NCI-H1930 (cell line): ENCODE results near the gene INA.
A peak's percentile ranks its signal among the peaks of the same experiment; 100 is the strongest.

Experiments
- DNase-seq, 2 experiments: peaks; one replicate each; lab custom pipeline; 2025; lab: John Stamatoyannopoulos, UW

The INA gene

DNA sequence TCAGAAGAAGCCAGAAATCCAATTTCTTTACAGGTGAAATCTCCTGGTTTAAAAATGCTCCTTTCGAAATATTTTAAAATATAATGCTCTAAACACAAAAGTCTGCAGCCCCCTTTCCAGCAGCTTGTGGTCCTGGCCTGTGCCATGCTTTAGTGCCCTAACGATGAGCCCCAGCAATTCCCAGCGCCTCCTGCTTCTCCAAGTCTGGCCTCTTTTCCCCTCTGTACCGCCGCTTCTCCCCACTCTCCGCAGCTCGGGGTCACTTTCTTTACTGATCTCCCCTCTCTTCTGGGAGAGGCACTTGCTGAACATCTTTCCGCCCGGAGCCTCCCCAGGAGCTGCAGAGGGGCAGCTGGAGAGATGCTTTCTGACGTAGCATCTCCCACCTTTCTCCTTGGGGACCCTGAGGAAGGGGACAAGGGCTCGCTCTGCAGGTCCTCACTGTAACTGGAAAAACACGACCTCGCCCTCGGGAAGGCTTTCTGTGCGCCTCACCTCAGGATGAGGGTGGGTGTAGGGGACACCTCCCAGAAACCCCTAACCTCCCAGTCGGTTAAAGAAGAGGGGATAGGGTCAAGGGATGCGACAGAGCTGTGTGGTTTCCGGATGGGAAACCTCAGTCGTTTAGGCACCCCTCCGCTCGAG lies 565 bp upstream of the INA start:
- DNase-seq, result no peak

DNA sequence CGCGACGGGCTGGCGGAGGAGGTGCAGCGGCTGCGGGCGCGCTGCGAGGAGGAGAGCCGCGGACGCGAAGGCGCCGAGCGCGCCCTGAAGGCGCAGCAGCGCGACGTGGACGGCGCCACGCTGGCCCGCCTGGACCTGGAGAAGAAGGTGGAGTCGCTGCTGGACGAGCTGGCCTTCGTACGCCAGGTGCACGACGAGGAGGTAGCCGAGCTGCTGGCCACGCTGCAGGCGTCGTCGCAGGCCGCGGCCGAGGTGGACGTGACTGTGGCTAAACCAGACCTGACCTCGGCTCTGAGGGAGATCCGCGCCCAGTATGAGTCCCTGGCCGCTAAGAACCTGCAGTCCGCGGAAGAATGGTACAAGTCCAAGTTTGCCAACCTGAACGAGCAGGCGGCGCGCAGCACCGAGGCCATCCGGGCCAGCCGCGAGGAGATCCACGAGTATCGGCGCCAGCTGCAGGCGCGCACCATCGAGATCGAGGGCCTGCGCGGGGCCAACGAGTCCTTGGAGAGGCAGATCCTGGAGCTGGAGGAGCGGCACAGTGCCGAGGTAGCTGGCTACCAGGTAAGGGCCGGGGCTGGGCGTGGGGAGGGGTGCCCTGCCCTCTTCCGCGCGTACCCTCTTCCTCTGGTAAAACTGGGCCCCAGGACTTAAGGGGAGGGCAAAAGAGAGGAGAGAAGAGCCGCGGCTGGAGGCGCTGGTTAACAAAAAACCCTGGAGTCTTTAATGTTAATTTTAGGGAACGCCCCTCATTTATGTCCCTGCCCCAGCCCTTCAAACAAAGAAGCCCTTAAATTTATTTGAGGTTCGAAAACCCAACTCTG lies 987 bp downstream of the INA start:
- DNase-seq, result no peak

DNA sequence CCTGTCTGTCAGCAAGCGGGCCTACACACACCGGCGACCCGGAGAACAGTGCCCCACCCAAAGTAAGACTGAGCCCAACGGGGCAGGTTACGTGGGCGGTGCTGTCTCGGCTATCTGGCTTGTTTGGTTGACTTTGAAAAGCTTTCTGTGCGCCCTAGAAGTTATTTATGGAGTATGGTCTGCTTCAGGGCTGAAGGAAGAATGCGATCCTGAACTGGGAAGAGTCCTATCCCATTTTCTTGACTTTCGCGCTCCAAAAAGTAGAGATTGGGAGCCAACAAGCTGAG lies 1.5 kb downstream of the INA start:
- DNase-seq, result no peak

DNA sequence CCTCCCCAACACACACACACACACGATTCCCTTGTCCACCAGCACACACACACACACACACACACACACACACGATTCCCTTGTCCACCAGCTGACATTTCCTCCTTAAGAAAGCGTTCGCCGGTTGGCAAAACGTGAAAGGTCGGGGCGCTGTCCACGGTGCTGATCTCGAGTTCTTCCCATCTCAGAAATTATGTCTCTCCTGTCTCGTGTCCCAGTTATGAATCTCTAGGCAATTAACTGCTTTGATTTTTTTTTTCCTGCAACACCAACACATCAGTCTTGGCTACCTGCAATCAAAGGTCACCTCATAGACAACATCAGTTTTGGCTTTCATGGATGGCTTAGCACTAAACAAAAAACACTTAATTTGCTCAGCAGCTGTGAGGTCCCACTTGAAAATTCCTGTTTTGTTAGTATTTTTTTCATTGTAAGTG lies 1.9 kb downstream of the INA start:
- DNase-seq, result no peak

DNA sequence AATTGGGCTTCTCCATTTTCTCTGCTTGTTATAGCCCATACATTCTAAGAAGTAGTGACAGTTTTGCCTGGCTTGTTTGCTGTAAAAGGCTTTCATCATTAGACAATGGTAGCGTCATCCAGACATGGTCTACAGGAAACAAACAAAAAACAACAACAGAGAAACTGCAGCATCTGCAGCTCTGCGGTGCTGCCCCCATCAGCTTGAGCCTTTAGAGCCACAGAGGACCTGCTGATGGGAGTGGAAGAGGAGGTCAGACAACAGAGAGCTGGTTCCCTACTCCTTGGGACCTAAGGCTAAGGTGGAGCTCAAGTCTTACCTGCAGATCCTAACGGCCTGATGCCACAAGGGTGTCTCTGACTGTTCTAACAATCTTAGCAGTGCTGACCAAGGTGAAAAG lies 3.1 kb downstream of the INA start:
- DNase-seq, result no peak

DNA sequence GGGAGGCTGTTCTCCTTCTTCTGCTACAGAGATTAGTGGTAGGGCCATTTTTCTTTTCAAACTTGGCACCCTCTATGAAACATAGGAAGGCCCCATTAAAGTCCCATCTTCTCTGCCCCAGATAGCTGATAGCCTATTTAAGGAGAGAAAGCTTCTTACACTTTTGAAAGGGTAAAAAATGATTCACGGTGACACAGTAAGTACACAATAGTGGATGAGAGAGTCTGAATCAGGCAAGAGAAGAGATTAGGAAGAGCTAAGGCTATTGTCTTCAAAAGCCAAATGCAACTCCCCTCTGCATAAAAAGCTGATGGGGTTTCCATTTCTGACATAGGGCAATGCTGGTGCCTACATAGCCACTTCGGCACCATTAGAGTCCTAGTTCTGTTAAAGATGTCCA lies 3.6 kb downstream of the INA start:
- no peak for DNase-seq

DNA sequence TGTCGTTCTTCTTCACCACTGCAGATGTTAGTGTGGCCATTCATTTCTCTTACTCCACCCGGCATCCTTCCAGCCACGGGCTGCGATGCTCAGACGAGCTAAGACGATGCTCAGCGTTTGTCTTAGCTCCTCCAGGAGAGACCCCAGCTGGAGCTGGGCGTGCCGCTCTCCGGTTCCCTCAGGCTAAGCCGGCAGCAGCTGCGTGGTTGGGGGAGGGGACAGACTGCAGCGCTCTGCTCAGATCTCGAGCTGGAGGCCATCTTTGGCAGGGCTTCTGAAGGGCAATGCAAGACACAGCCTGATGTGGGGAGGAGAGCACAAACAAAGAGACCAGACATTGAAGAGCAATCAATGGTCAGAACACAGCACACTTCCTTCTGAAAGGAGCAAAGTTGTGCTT lies 4.8 kb downstream of the INA start:
- DNase-seq, result peak; percentile 4 to 17

DNA sequence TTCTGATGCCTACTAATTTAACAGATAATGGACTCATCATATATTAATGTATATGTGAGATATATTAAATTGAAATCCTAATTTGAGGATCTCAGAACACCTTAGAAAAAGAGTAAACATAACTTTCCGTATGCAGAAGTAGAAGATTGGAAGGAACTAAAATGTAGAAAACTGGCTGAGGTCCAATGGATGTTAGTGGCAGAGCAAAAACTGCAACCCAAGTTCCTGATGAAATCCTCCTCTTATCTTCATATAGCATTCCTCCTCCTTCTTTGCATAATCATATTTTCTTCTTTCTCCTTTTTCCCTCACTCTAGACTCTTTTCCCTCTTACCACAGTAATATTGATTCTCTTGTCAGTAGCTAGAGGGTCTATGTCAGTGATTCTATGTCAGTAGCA lies 6.0 kb downstream of the INA start:
- DNase-seq, result no peak

DNA sequence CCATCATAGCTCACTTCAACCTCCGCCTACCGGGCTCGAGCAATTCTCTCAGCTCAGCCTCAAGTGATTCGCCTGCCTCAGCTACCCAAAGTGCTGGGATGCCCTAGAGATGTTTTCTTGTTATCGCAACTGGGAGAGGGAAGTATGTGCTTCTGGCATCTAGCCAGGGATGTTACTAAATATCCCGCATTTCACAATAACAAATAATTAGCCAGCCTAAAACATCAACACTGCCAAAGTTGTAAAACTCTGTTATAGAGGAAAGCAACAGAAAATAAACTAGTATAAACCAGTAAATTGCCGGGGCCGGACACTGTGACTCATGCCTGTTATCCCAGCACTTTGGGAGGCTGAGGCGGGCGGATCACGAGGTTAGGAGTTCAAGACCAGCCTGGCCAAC lies 7.2 kb downstream of the INA start:
- no peak for DNase-seq

DNA sequence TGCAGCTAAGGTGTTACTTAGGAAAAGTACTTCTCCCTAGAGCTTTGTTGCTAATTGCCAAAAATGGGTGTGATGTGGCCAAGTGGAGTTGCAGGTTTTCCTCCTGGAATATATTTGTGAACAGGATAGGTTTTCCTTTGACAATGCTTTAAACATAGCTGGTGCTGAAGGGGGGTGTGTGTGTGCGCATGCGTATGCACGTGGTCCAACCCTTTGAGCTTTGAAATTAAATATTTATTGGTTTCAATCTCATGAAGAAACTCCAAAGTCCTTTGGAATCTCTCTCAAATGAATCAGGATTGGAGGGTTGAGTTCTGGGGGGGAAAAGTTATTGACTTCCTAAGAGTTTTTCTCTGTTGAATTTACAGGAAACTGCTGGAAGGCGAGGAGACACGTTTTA lies 11.1 kb downstream of the INA start:
- no peak for DNase-seq

DNA sequence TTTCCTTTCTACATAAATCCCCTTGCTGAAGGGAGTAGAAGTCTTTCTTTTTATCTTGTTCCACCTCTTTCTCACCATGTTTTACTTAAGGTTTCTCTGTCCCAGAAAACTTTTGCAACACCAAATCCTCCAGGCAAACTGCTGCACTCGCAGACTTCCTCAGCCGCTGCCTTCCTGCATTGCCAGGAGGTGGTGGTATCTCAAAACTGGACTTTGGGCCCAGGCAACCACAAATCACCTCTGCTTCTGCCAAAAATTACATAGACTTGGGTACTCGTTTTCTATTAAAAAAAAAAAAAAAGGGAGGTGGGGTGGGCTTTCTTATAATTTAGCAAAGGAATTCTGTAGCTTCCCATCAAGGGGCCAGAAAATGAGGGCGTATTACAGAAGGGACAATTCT lies 14.7 kb downstream of the INA start:
- no peak for DNase-seq

DNA sequence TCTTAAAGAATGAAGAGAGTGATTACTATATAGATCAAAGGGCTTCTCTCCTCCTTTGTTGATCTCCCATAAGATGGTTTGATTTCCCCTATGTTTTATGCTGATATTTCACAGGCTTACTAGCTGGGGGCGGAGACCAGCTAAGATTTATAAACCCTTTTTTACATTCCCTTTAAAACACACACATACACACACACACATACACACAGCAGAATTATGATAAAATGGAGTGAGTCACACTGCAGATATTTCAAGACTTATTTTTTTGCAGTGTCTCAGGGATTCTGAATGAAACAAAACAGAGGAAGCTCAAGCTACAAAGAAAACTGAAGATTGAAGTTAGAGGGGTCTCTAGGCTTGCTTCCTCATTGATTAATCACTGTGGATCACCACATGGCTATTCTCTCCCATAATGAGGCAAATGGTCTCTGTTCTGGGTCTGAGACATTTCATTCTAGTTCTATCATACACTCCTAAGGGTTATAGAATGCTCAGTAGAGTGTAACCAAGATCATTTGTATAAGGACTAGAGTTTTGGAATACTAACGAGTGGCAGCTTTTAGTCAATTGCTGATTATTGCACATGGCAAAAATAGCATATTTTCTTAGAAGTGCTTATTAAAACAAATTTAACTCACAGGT lies 18.6 kb downstream of the INA start:
- DNase-seq, result no peak

DNA sequence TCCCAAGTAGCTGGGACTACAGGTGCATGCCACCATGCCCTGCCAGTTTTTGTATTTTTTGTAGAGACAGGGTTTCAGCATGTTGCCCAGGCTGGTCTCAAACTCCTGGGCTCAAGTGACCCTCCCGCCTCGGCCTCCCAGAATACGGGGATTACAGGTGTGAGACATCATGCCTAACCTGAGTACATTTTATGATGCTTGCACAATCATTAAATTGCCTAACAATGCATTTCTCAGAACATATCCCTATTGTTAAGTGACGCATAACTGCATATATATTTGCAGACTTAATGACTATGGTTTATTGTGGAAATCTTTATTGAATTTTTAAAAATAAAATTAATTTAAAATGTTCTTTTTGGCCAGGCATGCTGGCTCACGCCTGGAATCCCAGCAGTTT lies 30.7 kb downstream of the INA start:
- DNase-seq, result no peak

DNA sequence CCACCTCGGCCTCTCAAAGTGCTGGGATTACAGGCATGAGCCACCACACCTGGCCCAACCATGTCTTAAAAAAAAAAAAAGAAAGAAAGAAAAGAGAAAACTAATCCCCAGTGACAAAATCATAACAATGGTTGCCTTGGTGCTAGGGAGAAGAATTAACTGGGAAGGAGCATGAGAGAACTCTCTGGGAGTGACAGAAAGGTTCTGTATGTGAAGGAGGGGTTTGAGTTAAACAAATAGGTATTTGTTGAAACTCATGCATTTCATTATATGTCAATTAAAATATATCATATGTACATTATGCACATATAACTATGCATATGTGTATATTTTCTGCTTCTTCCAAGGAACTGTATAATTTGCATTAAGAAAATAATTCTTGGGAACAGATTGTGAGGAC lies 33.3 kb downstream of the INA start:
- DNase-seq, result no peak

DNA sequence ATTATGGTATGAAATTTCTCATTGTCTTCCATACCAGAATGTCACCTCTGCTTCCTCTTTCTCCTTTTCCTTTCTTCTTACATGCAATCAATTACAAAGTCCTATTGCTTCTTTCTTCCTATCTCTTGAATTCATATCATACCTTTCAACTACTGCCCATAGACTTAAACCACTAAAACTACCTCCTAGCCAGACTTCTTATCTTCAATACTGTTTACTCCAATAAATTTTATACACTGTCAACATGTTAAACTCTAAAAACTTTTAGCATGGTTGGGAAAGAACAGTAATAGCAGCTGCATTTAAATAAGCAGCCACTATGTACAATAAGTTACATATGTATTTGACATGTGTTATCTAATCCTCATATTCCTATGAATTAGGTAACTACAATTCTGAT lies 39.1 kb downstream of the INA start:
- no peak for DNase-seq

DNA sequence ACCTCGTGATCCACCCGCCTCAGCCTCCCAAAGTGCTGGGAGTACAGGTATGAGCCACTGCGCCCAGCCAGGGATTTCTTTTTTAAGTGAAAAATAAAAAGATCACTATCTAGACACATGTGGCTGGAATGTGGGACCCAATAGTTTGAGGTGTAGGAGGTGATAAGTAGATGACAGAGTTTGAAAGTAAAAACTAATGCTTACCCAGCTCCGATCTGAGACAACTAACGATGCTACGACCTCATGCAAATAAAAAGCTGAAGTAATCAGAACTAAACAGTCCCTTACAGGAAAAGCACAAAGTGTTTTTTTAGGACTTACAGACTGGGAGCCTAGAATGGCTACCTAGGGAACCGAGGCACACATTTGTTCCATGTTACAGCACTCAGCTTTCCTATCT lies 51.0 kb downstream of the INA start:
- no peak for DNase-seq

DNA sequence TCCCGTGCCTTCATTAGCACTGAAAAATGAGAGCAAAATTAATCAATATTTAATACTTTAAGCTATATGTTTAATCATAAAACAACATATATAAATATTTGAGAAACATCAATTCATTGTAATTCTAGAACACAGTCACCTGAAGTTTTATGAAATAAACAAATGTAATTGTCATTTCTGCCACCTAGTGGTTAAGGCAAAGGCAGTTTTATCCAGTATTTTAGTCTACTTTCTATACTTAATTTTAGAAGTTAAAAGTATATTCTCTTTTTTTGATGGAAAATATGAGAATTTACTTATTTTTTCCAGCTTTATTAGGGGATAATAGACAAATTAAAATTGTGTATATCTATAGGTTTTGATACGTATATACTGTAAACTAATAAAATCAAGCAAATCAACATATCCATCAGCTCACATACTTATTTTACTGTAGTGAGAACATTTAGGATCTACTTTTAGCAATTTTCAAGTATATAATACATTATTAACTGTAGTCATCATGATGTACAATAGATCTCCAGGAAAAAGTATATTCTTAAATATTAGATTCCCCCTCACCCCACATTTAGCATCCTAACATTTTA lies 57.1 kb downstream of the INA start:
- DNase-seq, result no peak

DNA sequence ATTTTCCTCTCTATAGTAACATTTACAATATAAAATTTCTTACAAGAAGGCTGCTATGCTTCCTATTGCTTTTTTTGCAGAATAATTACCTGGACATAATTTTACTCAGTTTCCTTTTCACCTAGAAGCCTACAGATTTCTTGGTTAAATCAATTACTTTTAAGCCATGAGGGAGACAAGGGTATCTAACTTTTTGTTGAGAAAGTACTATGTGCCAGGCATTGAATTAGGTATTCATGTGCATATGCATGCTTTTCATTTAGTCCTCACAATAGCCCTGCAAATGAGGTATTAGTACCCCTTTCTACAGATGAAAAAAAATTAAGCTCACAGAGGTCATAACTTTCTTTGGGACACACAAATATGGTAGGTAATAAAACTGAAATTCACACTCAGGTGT lies 57.6 kb downstream of the INA start:
- no peak for DNase-seq

DNA sequence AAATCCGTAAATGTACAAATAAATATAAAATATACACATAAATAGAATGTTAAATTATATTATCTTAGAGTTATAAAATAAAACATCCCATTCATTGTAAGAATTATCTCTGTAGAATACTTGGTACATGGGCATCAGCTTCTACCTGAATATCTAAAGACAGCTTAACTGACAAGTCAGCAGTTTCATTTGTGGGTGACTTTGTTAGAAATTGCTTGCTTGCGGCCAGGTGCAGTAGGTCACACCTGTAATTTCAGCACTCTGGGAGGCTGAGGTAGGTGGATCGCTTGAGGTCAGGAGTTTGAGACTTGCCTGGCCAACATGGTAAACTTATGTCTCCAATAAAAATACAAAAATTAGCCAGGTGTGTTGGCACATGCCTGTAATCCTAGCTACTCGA lies 59.4 kb downstream of the INA start:
- no peak for DNase-seq
